IPS-NIHi7 (cell line): ENCODE results near the gene ALG14.
"Not testable (repeated sequence)": the region's sequence is repeated elsewhere in the genome, so short reads cannot be mapped to it uniquely, and the experiment has no call there.

Experiments used
- DNase-seq: peaks from one replicate; pipeline ENCODE4 v3.0.0; 2012; ENCODE audit warnings: mixed read lengths; ENCODE audit errors: extremely low spot score

The ALG14 gene

GRCh38 chr1:95088303-95088702 is 15.6 kb upstream of the ALG14 start:
- no peak for DNase-seq

GRCh38 chr1:95086949-95087533 is 14.3 kb upstream of the ALG14 start:
- peak; percentile 60 for DNase-seq

- no peak for DNase-seq
Measured at GRCh38 chr1:95085376-95085775, 12.6 kb upstream of the ALG14 start.

DNA sequence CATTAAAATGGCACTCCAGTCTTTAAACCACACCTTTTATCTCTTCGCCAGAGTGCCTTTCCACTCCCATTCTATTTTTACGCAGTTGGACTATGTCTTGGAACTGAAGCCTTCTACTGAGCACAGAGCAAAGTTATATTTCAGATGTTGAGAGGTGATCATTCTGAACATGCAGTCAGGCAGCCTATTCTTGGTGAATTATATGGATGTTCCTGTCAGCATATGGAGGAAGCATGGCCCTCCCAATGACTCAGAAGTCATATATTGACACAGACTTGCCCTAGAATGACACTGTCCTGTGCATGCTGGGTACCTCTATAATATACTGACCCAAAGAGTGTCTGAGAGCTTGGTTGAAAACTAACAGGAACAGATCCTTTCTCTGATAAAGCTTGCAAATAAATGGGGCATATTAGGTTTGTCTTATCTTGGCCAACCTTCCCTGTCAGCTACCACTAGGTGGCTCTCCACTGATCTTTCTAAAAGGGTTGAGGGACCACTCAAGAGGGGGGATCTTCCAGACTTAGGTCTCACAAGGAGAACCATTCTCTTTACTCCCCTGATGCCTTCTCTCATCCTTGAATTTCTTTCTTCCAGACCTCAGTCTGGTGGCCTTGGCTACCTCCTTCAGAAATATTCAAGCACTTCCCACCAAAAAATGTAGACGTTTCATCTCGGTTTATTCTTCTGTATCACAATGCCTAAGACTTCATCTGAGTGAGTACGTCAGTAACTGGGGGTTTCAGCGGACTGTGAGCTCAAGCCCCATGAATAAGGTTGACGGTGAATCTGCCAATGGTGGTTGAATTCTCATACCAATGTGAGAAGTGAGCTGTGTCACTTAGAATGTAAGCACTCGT is 11.8 kb upstream of the ALG14 start:
- DNase-seq = peak; percentile 77

DNA sequence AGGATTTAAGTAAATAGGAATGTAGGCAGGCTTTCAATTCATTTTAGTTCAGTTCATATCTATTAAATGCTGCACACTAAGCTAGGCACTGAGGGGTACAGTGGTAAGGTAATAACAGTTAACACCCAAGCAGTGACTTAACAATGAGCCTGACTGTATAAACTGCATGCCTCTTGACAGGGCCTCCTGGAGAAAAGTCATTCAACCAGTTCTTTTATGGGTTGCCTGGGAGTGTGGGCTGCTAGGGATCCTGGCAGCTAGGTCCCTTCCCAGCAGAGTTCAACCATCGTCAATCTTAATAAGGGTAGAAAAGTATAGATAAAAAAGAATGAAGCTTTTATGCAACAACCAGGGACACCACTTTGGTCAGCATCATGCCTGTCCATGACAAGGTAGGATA is 8.1 kb upstream of the ALG14 start:
- DNase-seq = no peak

GRCh38 chr1:95080446-95080845 is 7.7 kb upstream of the ALG14 start:
- DNase-seq = no peak

- no peak for DNase-seq
Measured at GRCh38 chr1:95076034-95076433, 3.3 kb upstream of the ALG14 start.

DNA sequence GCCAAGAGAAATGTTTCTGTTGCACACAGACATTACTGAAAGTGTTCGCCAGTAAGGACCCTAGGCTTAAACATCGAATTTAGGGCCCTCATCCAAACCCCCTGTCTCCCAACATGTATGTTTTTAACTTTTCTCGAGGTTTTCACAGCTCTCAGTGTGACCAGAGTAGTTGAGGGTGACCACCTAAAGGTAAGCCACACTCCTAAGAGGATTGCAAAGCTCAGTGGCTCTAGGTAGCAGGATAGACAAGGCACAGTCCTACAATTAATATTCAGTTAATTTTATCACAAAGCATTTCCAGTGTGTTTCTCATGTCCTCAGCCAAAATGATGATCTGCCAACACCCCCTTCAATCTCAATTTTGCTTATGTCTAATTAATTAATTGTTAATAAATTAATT is 695 bp upstream of the ALG14 start:
- no peak for DNase-seq

DNA sequence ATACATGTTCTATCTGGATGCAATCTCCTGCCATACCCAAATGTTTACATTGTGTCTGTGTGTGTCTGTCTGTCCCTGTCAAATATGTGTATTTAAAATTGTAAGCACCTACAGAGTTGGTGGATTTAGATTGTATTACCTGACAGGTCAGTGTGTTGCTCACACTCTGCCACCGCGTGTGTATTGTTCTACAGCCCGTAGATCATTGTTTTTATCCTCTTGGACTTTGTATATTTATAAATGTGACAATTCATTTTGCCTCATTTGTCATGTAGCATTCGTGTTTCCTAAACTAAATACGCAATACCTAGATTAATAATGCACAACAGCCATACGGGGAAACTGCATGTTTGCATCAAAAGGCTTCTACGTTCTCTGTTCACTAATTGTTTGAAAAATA is 634 bp downstream of the ALG14 start:
- DNase-seq = no peak

DNA sequence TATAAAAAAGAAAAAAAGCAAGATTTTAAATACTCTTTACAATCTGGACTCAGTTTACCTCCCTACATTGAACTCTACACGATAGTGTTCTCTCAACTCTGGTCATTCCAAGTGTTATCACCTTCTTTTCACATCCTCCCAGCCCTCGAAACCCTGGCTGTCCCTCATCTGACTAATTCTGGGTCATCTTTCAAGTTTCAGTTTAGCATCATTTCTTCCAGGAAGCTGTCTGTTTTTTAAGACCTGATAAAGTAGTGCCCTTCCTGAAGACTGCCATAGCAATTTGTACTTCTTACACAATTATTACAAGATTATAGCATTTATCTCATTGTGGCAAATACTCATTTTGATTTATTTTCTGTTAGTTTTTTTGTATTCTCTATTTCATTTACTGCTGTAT is 1.2 kb downstream of the ALG14 start:
- no peak for DNase-seq

DNA sequence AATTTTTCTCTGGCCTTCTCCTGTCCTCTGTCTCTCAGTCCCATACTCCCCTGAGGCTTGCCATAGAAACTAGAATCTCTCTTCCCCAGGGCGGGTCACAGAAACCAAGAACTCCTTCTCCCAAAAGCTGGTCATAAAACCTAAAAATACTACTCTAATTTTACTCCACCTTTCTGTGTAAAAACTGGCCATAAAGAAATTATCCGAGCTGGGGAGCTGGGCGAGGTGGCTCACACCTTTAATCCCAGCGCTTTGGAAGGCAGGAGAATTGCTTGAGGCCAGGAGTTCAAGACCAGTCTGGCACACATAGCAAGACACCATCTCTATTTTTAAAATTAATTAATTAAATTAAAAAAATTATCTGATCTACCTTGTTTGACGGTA is 3.0 kb downstream of the ALG14 start:
- no peak for DNase-seq

DNA sequence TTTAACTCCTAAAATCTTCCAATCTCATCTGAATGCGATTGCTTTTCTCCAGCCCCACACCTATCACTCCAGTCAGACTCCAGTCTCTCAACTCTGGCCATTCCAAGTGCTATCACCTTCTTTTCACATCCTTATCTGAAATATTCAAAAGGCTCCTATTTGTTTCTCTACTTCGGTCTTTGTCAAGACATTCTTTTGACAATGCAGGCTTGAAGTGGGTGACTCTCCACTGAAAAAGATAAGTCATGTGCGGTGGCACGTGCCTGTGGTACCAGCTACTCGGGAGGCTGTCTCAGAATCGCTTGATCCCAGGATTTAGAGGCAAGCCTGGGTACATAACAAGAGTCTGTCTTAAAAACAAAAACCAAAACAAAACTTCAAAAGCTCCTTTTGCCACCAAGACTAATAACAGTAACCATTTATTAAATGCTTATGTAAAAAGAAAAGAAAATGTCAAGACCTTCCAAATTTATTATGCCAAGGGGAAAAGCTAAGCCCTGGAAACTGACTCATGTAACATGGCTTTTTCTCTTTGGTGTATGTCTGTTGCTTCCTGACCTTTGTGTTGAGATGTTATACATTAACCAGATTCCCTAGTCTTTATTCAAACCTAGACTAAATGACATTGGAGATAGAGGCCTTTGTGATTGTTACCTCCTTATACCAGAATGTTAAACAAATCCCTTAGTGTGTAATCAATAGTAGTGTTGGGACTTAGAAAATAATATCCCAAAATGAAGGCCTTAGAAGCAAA is 3.6 kb downstream of the ALG14 start:
- DNase-seq = no peak

DNA sequence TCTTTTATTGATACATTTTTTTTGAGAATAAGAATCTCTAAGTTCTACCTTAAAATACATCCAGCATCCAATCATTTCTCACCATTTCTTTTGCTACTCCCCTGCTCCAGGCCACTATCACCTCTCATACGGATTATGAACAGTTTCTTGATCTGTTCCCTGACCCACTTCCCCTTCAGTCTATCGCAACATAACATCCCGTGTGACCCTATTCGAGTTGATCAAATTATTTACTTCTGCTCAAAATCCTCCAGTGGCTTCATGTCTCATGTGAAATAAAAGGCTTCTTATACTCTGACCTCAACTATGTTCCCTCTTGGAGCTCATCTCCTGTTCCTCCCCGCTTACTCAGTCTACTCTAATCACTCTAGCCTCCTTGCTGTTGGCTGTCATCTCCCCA is 5.2 kb downstream of the ALG14 start:
- no peak for DNase-seq

GRCh38 chr1:95067062-95067461 is 5.7 kb downstream of the ALG14 start:
- no peak for DNase-seq

GRCh38 chr1:95061445-95062006 is 11.2 kb downstream of the ALG14 start:
- DNase-seq = no peak

DNA sequence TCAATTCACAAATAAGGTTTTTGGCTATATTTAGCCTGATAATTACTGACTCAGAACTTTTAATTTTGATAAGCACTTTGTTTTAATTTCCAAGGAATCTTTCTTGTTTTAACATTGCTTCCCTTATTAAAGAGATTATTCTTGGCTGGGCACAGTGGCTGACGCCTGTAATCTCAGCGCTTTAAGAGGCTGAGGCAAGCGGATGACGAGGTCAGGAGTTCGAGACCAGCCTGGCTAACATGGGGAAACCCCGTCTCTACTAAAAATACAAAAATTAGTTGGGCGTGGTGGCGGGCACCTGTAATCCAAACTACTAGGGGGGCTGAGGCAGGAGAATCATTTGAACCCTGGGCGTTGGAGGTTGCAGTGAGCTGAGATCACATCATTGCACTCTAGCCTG is 13.8 kb downstream of the ALG14 start:
- no peak for DNase-seq

- DNase-seq = no peak
Measured at GRCh38 chr1:95057351-95057750, 15.4 kb downstream of the ALG14 start.

- no peak for DNase-seq
Measured at GRCh38 chr1:95049935-95050334, 22.8 kb downstream of the ALG14 start.

DNA sequence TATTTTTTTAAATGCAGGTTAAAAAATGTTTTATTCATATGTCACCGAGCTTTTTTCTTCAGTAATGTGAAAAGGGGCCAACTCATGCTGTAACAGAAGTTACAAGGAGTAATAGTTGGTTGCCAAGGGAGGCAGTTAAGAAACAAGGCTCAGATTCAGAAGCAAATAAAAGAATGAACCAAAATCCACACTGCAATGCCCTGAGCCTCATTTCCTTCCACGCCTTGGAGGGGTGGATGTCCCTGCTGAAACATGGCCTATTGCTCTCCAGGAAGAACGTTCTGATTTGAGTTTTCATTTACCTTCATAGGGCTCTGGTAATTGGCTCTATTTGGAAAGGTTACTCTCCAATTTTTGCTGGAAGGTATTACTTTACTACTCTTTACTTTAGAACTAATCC is 24.4 kb downstream of the ALG14 start:
- DNase-seq = no peak

DNA sequence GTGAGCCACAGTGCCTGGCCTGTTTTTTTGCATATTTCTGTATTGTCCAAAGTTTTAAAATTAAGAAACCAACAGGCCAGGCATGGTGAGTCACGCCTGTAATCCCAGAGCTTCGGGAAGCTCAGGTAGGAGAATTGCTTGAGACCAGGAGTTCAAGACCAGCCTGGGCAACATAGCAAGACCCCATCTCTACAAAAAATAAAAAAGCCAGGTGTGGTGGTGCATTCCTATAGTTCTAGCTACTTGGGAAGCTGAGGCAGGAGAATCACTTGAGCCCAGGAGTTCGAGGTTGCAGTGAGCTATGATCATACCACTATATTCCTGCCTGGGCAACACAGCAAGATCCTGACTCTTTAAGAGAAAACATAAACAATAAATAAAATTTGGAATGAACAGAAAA is 25.1 kb downstream of the ALG14 start:
- not testable (repeated sequence) for DNase-seq

- no peak for DNase-seq
Measured at GRCh38 chr1:95046359-95046758, 26.4 kb downstream of the ALG14 start.

GRCh38 chr1:95043141-95043980 is 29.4 kb downstream of the ALG14 start:
- peak; percentile 90 for DNase-seq
